ENCODE measurements around the gene OPRPN. TPM values are rescaled to one million over a fixed set of nuclear protein-coding genes. Genes with fewer than 3 reads are reported as not detected.

Gene OPRPN
- total and polyA plus RNA-seq, 7 donors = not detected

GRCh38 chr4:70365479-70365878 lies 32.3 kb upstream of the OPRPN start:
- Histone ChIP-seq H3K27me3 (ENCODE audit: insufficient read depth in 3 of 3, low read length in 2 of 3) (no peaks in the 10 kb centered on the region), H3K9me3 (no peaks in the 10 kb centered on the region), H3K36me3 (ENCODE audit: insufficient read depth in 1 of 2, low read depth in 1 of 2) (no peaks in the 10 kb centered on the region), H3K4me3 (no peak overlapping the region), H3K4me1 (no peaks in the 10 kb centered on the region), H3K27ac (no peak overlapping the region)
- intact Hi-C loops (cut with DNase I) = no loop called here
- TF ChIP-seq CTCF (IDR thresholded peaks at IDR 0.05) = no peak
- no peak for DNase-seq
- ATAC-seq = no peak
- 37 to 64% (median 42%) methylated on average over 2 of the region's 2 CpGs for WGBS, 3 donors

GRCh38 chr4:70367813-70368212 lies 29.9 kb upstream of the OPRPN start:
- no peak for DNase-seq
- no peak for ATAC-seq
- TF ChIP-seq CTCF (IDR thresholded peaks at IDR 0.05) = no peak
- Histone ChIP-seq H3K27ac (no peak overlapping the region), H3K36me3 (ENCODE audit: insufficient read depth in 1 of 2, low read depth in 1 of 2) (no peaks in the 10 kb centered on the region), H3K4me1 (no peaks in the 10 kb centered on the region), H3K4me3 (no peak overlapping the region), H3K27me3 (ENCODE audit: insufficient read depth in 3 of 3, low read length in 2 of 3) (no peaks in the 10 kb centered on the region), H3K9me3 (no peaks in the 10 kb centered on the region)
- WGBS, 3 donors = 91 to 97% (median 95%) methylated on average over 1 of the region's 1 CpG
- intact Hi-C loops (cut with DNase I) = no loop called here

- H3K4me1 ChIP-seq = no peaks in the 10 kb centered on the region
- WGBS, 3 donors = 86 to 94% (median 90%) methylated on average over 4 of the region's 4 CpGs
Observed at GRCh38 chr4:70371987-70372386, 25.8 kb upstream of the OPRPN start.

GRCh38 chr4:70372760-70373159 lies 25.0 kb upstream of the OPRPN start:
- TF ChIP-seq CTCF (IDR thresholded peaks at IDR 0.05) = no peak
- Histone ChIP-seq H3K27me3 (ENCODE audit: insufficient read depth in 3 of 3, low read length in 2 of 3) (no peaks in the 10 kb centered on the region), H3K4me3 (no peak overlapping the region), H3K9me3 (no peaks in the 10 kb centered on the region), H3K36me3 (ENCODE audit: insufficient read depth in 1 of 2, low read depth in 1 of 2) (no peaks in the 10 kb centered on the region), H3K27ac (no peak overlapping the region), H3K4me1 (no peaks in the 10 kb centered on the region)
- 70 to 76% (median 71%) methylated on average over 3 of the region's 3 CpGs for WGBS, 3 donors
- no peak for ATAC-seq
- DNase-seq = no peak
- intact Hi-C loops (cut with DNase I) = no loop called here

More at GRCh38 chr4:70371987-70372386, 25.8 kb upstream of the OPRPN start:
- Histone ChIP-seq H3K27ac (no peak overlapping the region), H3K27me3 (ENCODE audit: insufficient read depth in 3 of 3, low read length in 2 of 3) (no peaks in the 10 kb centered on the region), H3K36me3 (ENCODE audit: insufficient read depth in 1 of 2, low read depth in 1 of 2) (no peaks in the 10 kb centered on the region), H3K9me3 (no peaks in the 10 kb centered on the region), H3K4me3 (no peak overlapping the region)
- no peak for TF ChIP-seq CTCF (IDR thresholded peaks at IDR 0.05)
- DNase-seq (no peak), ATAC-seq (no peak)
- intact Hi-C loops (cut with DNase I) = no loop called here

- intact Hi-C loops (cut with DNase I) = no loop called here
- Histone ChIP-seq H3K4me1 (no peaks in the 10 kb centered on the region), H3K9me3 (no peaks in the 10 kb centered on the region), H3K4me3 (no peak overlapping the region), H3K27me3 (ENCODE audit: insufficient read depth in 3 of 3, low read length in 2 of 3) (no peaks in the 10 kb centered on the region), H3K36me3 (ENCODE audit: insufficient read depth in 1 of 2, low read depth in 1 of 2) (no peaks in the 10 kb centered on the region), H3K27ac (no peak overlapping the region)
- no peak for TF ChIP-seq CTCF (IDR thresholded peaks at IDR 0.05)
- no peak for DNase-seq
- ATAC-seq = no peak
- WGBS, 3 donors = 79 to 85% (median 79%) methylated on average over 3 of the region's 3 CpGs
Observed at GRCh38 chr4:70380578-70380977, 17.2 kb upstream of the OPRPN start.

Data from psoas muscle (tissue), 8 donors.